A549 treated with GW870086 at 1 μM for 4 hours (cell line): ENCODE measurements around the gene APLP1. TPM values are rescaled to one million over a fixed set of nuclear protein-coding genes. Genes with fewer than 3 reads are reported as not detected.

Experiments used
- total RNA-seq: library from RNA; stranded (reverse); fragments of 200-300 nt; extraction: Qiagen RNA extraction; gene quantifications from 5 replicates; pipeline ENCODE4 v1.2.3, GENCODE V29; 2022; ENCODE audit warnings: low read depth

The APLP1 gene
- total RNA-seq, result 65.9 to 95.9 TPM (median 93.4 TPM) in 5 replicates

DNA sequence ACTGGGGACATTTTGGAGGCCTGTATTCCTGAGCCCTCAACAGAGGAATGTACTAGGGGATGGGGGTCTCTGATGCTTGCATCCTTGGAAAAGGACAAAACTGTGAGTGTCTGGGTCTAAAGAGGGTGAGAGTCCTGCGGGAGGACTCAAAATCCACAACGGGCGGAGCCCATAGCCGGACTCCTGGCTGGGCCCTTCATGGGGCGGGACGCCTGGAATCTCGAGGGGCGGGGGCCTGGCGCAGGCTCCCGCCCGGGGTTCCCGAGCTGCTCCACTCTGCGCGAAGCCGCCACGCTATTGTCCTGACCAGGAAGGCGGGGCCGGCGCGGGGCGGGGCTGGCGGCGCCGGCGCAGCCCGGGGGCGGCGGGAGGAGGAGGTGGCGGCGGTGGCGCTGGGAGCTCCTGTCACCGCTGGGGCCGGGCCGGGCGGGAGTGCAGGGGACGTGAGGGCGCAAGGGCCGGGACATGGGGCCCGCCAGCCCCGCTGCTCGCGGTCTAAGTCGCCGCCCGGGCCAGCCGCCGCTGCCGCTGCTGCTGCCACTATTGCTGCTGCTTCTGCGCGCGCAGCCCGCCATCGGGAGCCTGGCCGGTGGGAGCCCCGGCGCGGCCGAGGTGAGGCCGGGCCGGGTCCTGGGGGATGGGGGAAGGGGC lies at the start of gene APLP1:
Gene APLP1, plus strand, starts transcription at position 403 of the 651 bp plus-strand sequence. Its CDS starts 63 bp downstream, at position 466.

DNA sequence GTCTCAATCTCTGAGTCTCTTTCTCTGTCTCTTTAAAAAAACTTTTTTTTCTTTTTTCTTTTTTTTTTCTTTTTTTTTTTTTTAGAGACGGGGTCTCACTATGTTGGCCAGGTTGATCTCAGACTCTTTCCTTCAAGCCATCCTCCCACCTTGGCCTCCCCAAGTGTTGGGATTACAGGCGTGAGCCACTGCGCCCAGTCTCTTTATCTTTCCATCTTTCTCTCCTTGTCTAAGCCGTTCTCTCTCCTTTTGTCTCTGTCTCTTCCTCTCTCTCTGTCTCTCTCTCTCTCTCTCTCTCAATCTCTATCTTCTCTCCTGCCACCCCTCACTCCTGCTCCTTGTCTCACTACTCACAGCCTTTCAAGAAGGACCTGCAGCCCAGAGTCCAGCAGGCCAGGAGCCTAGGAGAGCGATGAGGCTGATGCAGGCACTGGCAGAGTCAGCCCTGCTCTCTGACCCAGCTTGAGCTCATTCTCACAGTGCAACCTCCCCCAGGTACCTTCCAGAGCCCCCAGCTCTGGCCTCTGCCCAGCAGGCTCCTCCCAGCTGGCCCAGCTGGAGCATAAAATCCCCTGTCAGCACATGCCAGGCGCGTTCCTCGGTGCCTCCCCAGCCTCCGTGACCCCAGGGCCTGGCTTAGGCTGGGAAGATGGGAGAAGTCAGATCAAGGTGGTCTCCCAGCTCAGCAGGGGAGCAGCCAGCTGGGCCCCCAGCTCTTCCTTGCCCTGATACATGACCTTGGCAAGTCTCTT lies 16.2 kb upstream of the APLP1 start, which contains the start of gene NPHS1:
Gene NPHS1, minus strand, starts transcription at position 476 of the 752 bp plus-strand sequence. CDS start 667 bp downstream, outside the sequence.

DNA sequence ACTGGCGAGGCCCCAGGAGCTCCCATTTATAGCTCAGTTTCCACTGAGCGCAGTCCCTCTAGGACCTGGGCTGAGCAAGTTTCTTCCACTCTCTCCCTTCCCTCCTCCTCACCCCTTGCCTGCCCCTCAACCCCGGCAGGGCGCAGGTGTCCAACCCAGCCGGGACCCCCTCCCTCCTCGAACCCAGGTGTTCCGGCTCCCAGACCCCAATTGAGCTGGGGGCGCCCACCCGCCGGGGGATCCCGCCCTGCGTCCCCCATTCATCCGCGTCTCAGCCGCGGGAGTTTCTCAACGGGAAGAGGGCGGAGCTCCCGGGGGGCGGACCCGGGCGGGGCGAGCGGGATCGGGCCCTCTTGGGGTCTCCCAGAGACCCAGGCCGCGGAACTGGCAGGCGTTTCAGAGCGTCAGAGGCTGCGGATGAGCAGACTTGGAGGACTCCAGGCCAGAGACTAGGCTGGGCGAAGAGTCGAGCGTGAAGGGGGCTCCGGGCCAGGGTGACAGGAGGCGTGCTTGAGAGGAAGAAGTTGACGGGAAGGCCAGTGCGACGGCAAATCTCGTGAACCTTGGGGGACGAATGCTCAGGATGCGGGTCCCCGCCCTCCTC lies 11.7 kb upstream of the APLP1 start, which contains the start of gene KIRREL2:
Gene KIRREL2, plus strand, starts transcription at position 366 of the 604 bp plus-strand sequence. Its CDS starts 209 bp downstream, at position 575.

DNA sequence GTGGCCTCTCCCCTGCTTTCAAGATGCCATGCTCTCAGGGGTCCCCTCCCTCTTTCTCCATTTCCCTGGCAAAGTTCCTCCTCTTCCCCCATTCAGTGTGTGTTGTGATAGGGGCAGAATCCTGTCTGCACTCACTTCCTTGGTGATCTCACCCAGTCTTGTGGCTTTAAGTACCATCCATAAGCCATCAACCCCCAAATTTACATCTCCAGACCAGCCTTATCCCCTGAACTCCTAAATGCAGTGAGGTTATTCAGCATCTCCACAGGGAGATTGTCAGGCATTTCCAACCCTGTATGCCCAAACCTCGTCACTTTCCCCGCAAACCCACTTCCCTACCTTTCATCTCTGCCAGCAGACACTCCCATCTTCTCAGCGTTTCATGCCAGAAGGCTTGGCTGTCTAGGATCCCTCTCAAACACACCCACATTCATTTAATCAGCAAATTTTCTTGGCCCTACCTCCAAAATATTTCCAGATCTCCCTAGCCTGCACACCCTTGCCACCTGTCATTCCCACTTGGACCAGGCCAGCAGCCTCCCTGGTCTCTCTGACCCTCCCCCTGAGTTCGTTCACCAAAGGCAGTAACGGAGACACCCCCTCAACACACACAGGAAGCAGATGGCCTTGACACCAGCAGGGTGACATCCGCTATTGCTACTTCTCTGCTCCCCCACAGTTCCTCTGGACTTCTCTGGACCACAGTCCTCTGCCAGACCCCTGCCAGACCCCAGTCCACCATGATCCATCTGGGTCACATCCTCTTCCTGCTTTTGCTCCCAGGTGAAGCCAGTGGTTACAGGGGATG lies 33.7 kb downstream of the APLP1 start, which contains the start of gene HCST:
Gene HCST, plus strand, starts transcription at position 676 of the 808 bp plus-strand sequence. Its CDS starts 65 bp downstream, at position 741.

DNA sequence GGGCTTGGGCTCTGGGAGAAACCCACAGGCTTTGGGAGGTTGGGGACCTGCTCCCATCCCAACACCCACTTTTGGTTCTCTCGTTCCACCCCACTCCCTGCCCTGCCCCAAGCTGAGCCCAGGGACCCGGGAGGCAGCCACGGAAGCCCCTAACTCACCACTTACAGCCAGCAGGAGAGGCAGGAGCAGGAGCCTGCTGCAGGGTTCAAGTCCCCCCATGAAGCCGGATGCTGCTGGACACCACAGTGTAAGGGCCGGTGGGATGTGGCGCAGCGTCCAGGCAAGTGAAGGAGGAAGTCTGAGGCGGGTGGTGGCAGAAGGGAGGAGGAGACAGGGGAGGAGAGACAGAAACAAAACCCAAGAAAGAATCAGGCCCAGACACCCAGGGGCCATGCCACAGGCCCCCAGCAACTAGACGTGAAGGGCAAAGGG lies 39.7 kb downstream of the APLP1 start, which contains the start of gene TYROBP:
Gene TYROBP, minus strand, starts transcription at position 286 of the 432 bp plus-strand sequence. Its CDS starts 67 bp downstream, at position 219.

Other genes with a start within 250 kb of the APLP1 start
- 147 to 204 TPM (median 201 TPM) in 5 replicates for gene RBM42, start 239.5 kb upstream of the APLP1 start, total RNA-seq
- 2.1 to 3.1 TPM (median 2.2 TPM) in 5 replicates for gene ETV2, start 226.8 kb upstream of the APLP1 start, total RNA-seq
- 1,289 to 1,613 TPM (median 1,322 TPM) in 5 replicates for gene COX6B1, start 220.3 kb upstream of the APLP1 start, total RNA-seq
- 0.41 to 1.2 TPM (median 0.91 TPM) in 5 replicates for gene UPK1A, start 202.1 kb upstream of the APLP1 start, total RNA-seq
- gene ZBTB32, start 164.0 kb upstream of the APLP1 start, total RNA-seq, result not detected in 5 replicates
- 48.1 to 60.8 TPM (median 55.0 TPM) in 5 replicates for gene KMT2B, start 150.6 kb upstream of the APLP1 start, total RNA-seq
- gene IGFLR1, start 126.1 kb upstream of the APLP1 start, total RNA-seq, result 7.6 to 13.3 TPM (median 10.2 TPM) in 5 replicates
- 25.2 to 29.1 TPM (median 25.8 TPM) in 5 replicates for gene U2AF1L4, start 123.2 kb upstream of the APLP1 start, total RNA-seq
- gene PSENEN, start 122.9 kb upstream of the APLP1 start, total RNA-seq, result 260 to 334 TPM (median 276 TPM) in 5 replicates
- gene LIN37, start 120.0 kb upstream of the APLP1 start, total RNA-seq, result 20.0 to 28.4 TPM (median 22.7 TPM) in 5 replicates
- 0.18 to 0.38 TPM (median 0.32 TPM) in 4 of 5 replicates, not detected in the other for gene HSPB6, start 111.5 kb upstream of the APLP1 start, total RNA-seq
- 21.3 to 29.7 TPM (median 26.3 TPM) in 5 replicates for gene PROSER3, start 110.4 kb upstream of the APLP1 start, total RNA-seq
- gene ARHGAP33, start 93.0 kb upstream of the APLP1 start, total RNA-seq, result 4.1 to 8.6 TPM (median 6.0 TPM) in 5 replicates
- 0.18 to 0.80 TPM (median 0.29 TPM) in 5 replicates for gene PRODH2, start 55.7 kb upstream of the APLP1 start, total RNA-seq
- gene NPHS1, start 16.1 kb upstream of the APLP1 start, total RNA-seq, result 0.41 to 0.75 TPM (median 0.59 TPM) in 5 replicates
- gene KIRREL2, start 11.7 kb upstream of the APLP1 start, total RNA-seq, result 0.46 to 0.74 TPM (median 0.53 TPM) in 5 replicates
- 4.8 to 7.4 TPM (median 6.3 TPM) in 5 replicates for gene NFKBID, start 32.0 kb downstream of the APLP1 start, total RNA-seq
- gene HCST, start 34.0 kb downstream of the APLP1 start, total RNA-seq, result 0.28 to 0.45 TPM in 2 of 5 replicates, not detected in the others
- not detected in 5 replicates for gene TYROBP, start 39.7 kb downstream of the APLP1 start, total RNA-seq
- 13.5 to 23.2 TPM (median 21.2 TPM) in 5 replicates for gene LRFN3, start 67.8 kb downstream of the APLP1 start, total RNA-seq
- 38.3 to 50.7 TPM (median 48.4 TPM) in 5 replicates for gene SDHAF1, start 126.6 kb downstream of the APLP1 start, total RNA-seq
- 0.14 to 0.53 TPM (median 0.25 TPM) in 5 replicates for gene SYNE4, start 140.2 kb downstream of the APLP1 start, total RNA-seq
- 19.6 to 28.5 TPM (median 26.6 TPM) in 5 replicates for gene ALKBH6, start 145.6 kb downstream of the APLP1 start, total RNA-seq
- gene CLIP3, start 164.3 kb downstream of the APLP1 start, total RNA-seq, result 0.67 to 0.94 TPM (median 0.72 TPM) in 5 replicates
- 5.3 to 6.8 TPM (median 6.3 TPM) in 5 replicates for gene THAP8, start 185.7 kb downstream of the APLP1 start, total RNA-seq
- gene WDR62, start 186.3 kb downstream of the APLP1 start, total RNA-seq, result 20.3 to 27.6 TPM (median 24.5 TPM) in 5 replicates
- 0.24 to 0.36 TPM in 2 of 5 replicates, not detected in the others for gene OVOL3, start 242.6 kb downstream of the APLP1 start, total RNA-seq
- 232 to 261 TPM (median 252 TPM) in 5 replicates for gene POLR2I, start 246.3 kb downstream of the APLP1 start, total RNA-seq
- 434 to 558 TPM (median 540 TPM) in 5 replicates for gene TBCB, start 246.9 kb downstream of the APLP1 start, total RNA-seq